Small intestine (tissue), 7 donors: Measurements from ENCODE around the gene XPC. TPM values are rescaled to one million over a fixed set of nuclear protein-coding genes. Genes with fewer than 3 reads are reported as not detected.

Experiments
- DNase-seq, 2 donors: peaks; one replicate each; pipeline versions ENCODE4 v3.0.0 to v3.0.0-alpha.2; 2013
- FAIRE-seq: peaks from 2 replicates; lab custom pipeline; 2012; peaks lifted over from hg19 to GRCh38; lab: Jason Lieb, UNC
- H3K27ac ChIP-seq, 3 donors: one replicate each; pipeline ENCODE4 v1.5.1; 2013; ENCODE audit warnings: low read length in 2 of 3, mild to moderate bottlenecking in 2 of 3, control low read depth in 1 of 3, inconsistent platforms in 1 of 3, low read depth in 1 of 3, moderate library complexity in 1 of 3
- H3K27me3 ChIP-seq, 3 donors: one replicate each; pipeline ENCODE4 v1.6.1; 2013; ENCODE audit warnings: low read length in 3 of 3, inconsistent platforms in 1 of 3; ENCODE audit not compliant: control insufficient read depth in 3 of 3, insufficient read depth in 3 of 3
- H3K36me3 ChIP-seq, 3 donors: one replicate each; pipeline ENCODE4 v1.6.1; 2013; ENCODE audit warnings: low read length in 3 of 3, inconsistent platforms in 1 of 3, low read depth in 1 of 3, mild to moderate bottlenecking in 1 of 3, moderate library complexity in 1 of 3; ENCODE audit not compliant: control insufficient read depth in 3 of 3, insufficient read depth in 2 of 3
- H3K4me1 ChIP-seq, 3 donors: one replicate each; pipeline ENCODE4 v1.6.1; 2013; ENCODE audit warnings: low read length in 2 of 3, inconsistent platforms in 1 of 3, low read depth in 1 of 3, mild to moderate bottlenecking in 1 of 3, moderate library complexity in 1 of 3; ENCODE audit not compliant: control insufficient read depth in 3 of 3, insufficient read depth in 2 of 3
- H3K4me3 ChIP-seq, 3 donors: one replicate each; pipeline ENCODE4 v1.5.1; 2013; ENCODE audit warnings: low read length in 3 of 3, control low read depth in 1 of 3, inconsistent platforms in 1 of 3, low read depth in 1 of 3, mild to moderate bottlenecking in 1 of 3, moderate library complexity in 1 of 3
- H3K9me3 ChIP-seq, 2 donors: one replicate each; pipeline ENCODE4 v1.6.1; 2013; ENCODE audit warnings: low read depth in 1 of 2, low read length in 1 of 2; ENCODE audit not compliant: control insufficient read depth in 2 of 2, insufficient read depth in 1 of 2
- WGBS, 3 donors: extraction: QIAGEN DNeasy Blood & Tissue Kit; methylation state at CpG; one replicate each; pipeline ENCODE4 v1.1.7; 2013; 5-methylcytosine and 5-hydroxymethylcytosine counted together
- polyA plus RNA-seq, 4 donors: library from polyadenylated mRNA; stranded (reverse) in 3 of 4; unstranded in 1 of 4; fragments of 200-250 nt in 3 of 4; fragments of 120-200 nt in 1 of 4; gene quantifications; one replicate each; pipeline versions ENCODE4 v1.2.1 to v1.2.3, GENCODE V29; 2013
- donor health status: healthy with polysubstance abuse.
- donor health status: control.
- donor health status: control.
- donor health status: Bipolar disorder and iron deficiency.
- donor health status: healthy.

Gene XPC
- polyA plus RNA-seq, 4 donors = 17.3 to 38.6 (median 24.4) TPM

DNA sequence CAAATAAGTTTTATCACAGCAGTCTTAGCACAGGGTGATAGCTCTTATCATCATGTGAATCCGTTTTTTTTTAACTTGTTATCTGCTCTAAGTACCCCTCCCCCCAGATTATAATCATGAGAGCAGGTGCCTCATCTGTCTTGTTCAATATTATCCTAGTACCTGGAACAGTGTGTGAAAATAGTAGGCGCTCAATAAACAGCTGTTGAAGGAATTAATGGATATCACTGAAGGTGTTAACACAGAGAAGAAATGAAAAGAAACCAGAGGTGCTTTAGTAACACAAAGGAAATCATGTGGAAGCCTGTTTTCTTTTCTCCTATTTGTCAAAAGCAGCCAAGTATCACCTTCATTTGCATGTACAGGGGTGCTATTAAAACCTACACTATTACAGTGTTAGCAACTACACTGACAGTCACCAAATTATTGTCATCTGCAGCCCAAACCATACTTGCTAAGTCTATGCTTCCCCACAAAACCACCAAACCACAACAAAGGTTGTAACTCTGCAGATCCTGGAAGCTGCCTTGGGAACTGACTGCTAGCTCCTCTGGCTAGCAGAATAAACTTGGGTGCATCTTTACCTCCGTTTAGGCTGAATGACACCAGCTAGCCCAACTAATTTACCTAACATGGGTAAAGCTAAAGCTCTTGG, 2.9 kb downstream of the XPC start:
- DNase-seq = peak in 1 of 2 donors; percentile 33
- H3K27ac ChIP-seq = no peak overlapping the region
- no peak for FAIRE-seq
- H3K9me3 ChIP-seq = no peaks in the 10 kb centered on the region
- H3K4me3 ChIP-seq = no peak overlapping the region
- H3K27me3 ChIP-seq = no peaks in the 10 kb centered on the region
- H3K4me1 ChIP-seq = peaks cover 7 to 16% (median 10%) of the 10 kb centered on the region in 3 donors
- 46 to 55% (median 54%) methylated on average over 3 of the region's 3 CpGs for WGBS, 3 donors
- H3K36me3 ChIP-seq = peaks cover 0 to 17% (median 6%) of the 10 kb centered on the region in 3 donors

DNA sequence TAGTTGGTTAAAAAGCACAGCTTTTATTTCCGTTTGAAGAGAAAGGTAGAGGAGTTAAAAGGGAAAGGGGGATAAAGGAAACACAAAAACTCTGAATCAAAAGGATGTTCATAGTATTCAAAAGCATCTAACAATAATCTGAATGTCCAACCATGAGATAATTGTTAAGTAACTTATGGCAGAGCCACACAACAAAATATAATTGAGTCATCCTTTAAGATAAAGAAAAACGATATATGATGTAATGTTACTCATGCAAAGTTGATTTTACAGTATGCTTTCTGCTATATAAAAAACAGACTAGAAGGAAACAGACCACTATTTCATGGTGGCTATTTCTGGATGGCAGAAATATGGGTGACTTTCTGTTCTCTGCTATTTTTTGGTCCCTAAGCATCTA, 3.9 kb downstream of the XPC start:
- H3K27me3 ChIP-seq = no peaks in the 10 kb centered on the region
- peaks cover 0 to 17% (median 12%) of the 10 kb centered on the region in 3 donors for H3K36me3 ChIP-seq
- no peak overlapping the region for H3K4me3 ChIP-seq
- WGBS, 3 donors = 49 to 68% (median 59%) methylated on average over 2 of the region's 2 CpGs
- H3K9me3 ChIP-seq = no peaks in the 10 kb centered on the region
- no peak overlapping the region for H3K27ac ChIP-seq
- FAIRE-seq (no peak), DNase-seq (no peak)
- H3K4me1 ChIP-seq = peaks cover 5 to 13% (median 8%) of the 10 kb centered on the region in 3 donors

DNA sequence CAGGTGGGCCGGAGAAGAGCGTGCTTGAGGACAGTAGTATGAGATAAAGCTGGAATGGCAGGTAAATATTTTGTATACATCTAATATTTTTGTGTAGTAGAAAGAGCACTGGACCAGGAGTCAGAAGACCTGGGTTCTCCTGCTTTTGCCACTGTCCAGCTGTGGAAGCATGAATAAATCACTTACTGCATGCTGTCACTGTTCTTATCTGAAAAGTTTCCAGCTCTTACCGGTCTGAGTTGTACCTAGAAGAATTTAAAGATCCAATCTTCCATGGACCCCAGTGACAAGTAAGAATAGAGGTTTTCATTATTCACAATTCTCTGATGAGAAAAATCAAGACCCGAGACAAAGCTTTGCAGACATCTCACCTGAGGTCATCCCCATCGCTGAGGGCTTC, 5.9 kb downstream of the XPC start:
- FAIRE-seq (no peak), DNase-seq (no peak)
- H3K27me3 ChIP-seq = no peaks in the 10 kb centered on the region
- H3K4me3 ChIP-seq = no peak overlapping the region
- H3K27ac ChIP-seq = no peak overlapping the region
- peaks cover 3 to 11% (median 5%) of the 10 kb centered on the region in 3 donors for H3K4me1 ChIP-seq
- peaks cover 0 to 28% (median 26%) of the 10 kb centered on the region in 3 donors for H3K36me3 ChIP-seq
- H3K9me3 ChIP-seq = no peaks in the 10 kb centered on the region
- WGBS, 3 donors = 90 to 94% (median 93%) methylated on average over 5 of the region's 5 CpGs

DNA sequence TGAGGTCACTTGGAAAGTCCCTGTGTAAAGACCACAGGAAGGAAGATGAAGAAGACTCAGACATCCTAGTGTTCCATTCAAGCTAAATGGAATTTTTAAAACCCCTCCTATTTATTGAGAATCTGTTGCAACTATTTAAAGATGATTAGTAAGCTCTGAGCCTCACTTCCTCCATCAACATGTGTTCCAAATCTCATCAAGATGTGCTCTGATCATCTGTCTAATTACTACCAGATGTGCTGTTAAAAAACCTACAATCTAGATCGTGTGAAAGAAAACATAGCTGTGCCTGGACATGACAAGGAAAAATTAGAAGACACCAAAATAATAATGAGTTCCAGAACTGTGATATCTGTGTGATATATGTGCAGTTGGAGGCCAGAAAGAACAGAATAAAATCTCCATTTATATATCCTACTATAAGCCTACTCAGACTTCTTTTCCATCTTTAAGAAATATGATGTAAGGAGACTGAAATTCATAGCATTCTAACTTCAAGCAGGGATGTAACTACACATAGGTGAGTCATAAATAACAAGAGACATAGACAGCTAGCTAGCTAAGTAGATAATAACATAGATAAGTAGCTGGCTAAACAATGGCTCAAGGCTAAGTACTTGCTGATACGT, 7.8 kb downstream of the XPC start:
- H3K27ac ChIP-seq = no peak overlapping the region
- H3K36me3 ChIP-seq = peaks cover 11 to 43% (median 37%) of the 10 kb centered on the region in 3 donors
- H3K4me1 ChIP-seq = peaks cover 0 to 7% (median 2%) of the 10 kb centered on the region in 3 donors
- FAIRE-seq = no peak
- WGBS, 3 donors = 79 to 86% (median 82%) methylated on average over 2 of the region's 2 CpGs
- no peak overlapping the region for H3K4me3 ChIP-seq
- no peaks in the 10 kb centered on the region for H3K27me3 ChIP-seq
- DNase-seq = no peak
- no peaks in the 10 kb centered on the region for H3K9me3 ChIP-seq

DNA sequence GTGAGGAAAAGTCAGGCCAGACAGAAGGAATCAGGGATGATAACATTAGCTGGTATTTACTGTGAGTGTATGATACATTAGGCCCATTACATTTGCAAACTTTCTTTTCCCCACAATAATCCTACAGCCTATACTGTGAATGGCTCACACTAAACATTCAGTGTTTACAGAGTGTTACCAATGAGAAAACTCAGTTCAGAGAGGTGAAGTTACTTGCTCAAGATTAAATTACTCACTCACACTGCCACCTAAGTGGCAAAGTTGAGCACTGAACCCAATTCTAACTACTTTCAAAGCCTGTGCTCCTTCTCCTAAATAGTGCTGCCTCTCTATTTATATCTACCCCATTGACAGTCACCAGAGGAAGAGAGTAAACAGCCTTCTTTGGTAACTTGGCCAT, 8.5 kb downstream of the XPC start:
- H3K36me3 ChIP-seq = peaks cover 13 to 50% (median 41%) of the 10 kb centered on the region in 3 donors
- DNase-seq (no peak), FAIRE-seq (no peak)
- no peak overlapping the region for H3K4me3 ChIP-seq
- H3K27me3 ChIP-seq = no peaks in the 10 kb centered on the region
- H3K9me3 ChIP-seq = no peaks in the 10 kb centered on the region
- H3K4me1 ChIP-seq = peaks cover 0 to 2% (median 0%) of the 10 kb centered on the region in 3 donors
- no peak overlapping the region for H3K27ac ChIP-seq

DNA sequence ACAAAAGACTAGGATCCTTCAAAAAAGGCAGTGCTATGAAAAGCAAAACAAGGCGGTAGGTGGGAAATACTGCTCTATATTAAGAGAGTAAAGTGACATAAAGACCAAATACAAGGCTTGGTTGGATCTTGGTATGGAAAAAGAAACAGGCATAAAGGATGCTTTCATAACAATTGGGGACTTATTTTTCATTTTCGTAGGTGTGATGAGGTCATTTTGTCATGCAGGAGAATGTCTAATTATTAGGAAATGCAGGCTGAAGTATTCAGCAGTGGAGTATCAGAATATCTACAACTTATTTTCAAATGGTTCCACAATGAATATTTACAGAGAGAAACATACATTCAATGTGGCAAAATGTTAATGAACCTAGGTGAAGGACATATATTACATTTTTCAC, 9.0 kb downstream of the XPC start:
- FAIRE-seq (no peak), DNase-seq (no peak)
- Histone ChIP-seq H3K9me3 (no peaks in the 10 kb centered on the region), H3K36me3 (peaks cover 17 to 55% (median 45%) of the 10 kb centered on the region in 3 donors), H3K27me3 (no peaks in the 10 kb centered on the region), H3K4me1 (no peaks in the 10 kb centered on the region), H3K27ac (no peak overlapping the region), H3K4me3 (no peak overlapping the region)
- WGBS, 3 donors = 95 to 97% (median 96%) methylated on average over 2 of the region's 2 CpGs

DNA sequence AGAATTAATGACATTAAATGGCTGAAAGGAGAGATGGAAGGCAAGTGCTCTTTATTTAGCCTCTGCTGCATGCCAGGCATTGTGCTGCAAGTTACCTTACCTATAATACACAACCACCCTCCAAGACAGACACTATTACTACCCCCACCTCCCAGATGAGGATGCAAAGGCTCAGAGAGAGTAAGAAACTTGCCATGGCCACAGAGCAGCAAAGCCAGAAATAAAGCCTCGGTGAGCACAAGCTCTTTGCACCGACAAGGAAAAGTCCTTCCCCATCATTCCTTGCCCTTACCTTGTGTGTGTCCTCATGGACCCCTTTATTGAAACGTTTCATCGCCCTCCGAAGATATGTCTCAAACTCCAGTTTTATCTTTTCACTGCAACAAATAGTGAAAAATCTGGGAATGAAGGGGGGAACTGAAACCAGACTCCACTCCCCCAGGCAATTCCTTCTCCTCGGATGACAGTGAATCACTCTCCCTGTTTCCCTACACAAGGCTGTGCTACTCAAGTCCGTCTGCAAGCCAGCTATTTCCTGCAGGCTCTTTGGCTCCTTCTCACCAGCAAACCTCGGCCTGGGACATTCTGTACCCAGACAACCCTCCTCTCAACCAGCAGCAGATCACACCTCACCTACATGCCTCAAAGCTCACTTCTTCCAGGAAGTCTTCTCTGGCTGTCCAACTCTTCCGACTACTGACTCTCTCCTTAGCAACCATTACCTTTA, 11.4 kb downstream of the XPC start:
- Histone ChIP-seq H3K4me3 (no peak overlapping the region), H3K27ac (no peak overlapping the region), H3K36me3 (peaks cover 28 to 53% (median 49%) of the 10 kb centered on the region in 3 donors), H3K4me1 (no peaks in the 10 kb centered on the region), H3K9me3 (no peaks in the 10 kb centered on the region), H3K27me3 (no peaks in the 10 kb centered on the region)
- 94 to 95% (median 95%) methylated on average over 9 of the region's 9 CpGs for WGBS, 3 donors
- DNase-seq (no peak), FAIRE-seq (no peak)

DNA sequence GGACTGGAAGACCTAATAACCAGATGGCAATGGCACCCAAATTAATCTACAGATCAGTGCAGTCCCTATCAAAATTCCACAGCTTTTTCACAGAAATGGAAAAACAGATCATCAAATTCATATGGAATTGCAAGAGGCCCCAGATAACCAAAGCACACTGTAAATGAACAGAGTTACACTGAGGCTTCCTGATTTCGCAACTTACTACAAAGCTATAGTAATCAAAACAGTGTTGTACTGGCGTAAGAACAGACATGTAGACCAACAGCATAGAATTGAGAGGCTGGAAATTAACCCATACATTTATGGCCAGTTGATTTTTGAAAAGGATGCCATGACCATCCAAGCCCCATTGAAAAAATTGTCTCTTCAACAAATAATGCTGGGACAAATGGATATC, 16.2 kb downstream of the XPC start:
- Histone ChIP-seq H3K36me3 (peaks cover 43 to 57% (median 54%) of the 10 kb centered on the region in 3 donors), H3K27me3 (no peaks in the 10 kb centered on the region), H3K9me3 (peaks cover 0 to 2% of the 10 kb centered on the region in 2 donors), H3K4me3 (no peak overlapping the region), H3K4me1 (no peaks in the 10 kb centered on the region), H3K27ac (no peak overlapping the region)
- WGBS, 3 donors = 96 to 100% (median 99%) methylated on average over 2 of the region's 2 CpGs
- FAIRE-seq = no peak
- no peak for DNase-seq
